ENCODE results near the gene ZNF680. TPM values are rescaled to one million over a fixed set of nuclear protein-coding genes. Genes with fewer than 3 reads are reported as not detected.

ZNF680 gene
- total RNA-seq, 2 donors from 2014 or later, result 14.8 to 23.7 TPM

- Histone ChIP-seq H3K27me3 (no peaks in the 10 kb centered on the region), H3K36me3 (replicated peaks in 1 of 2; ENCODE audit: insufficient read depth in 1 of 2, low read depth in 2 of 2) (no peaks in the 10 kb centered on the region), H3K9me3 (no peaks in the 10 kb centered on the region), H3K4me1 (no peaks in the 10 kb centered on the region), H3K4me3 (no peak overlapping the region), H3K27ac (no peak overlapping the region)
- no peak for TF ChIP-seq POLR2A (IDR thresholded peaks at IDR 0.05)
- TF ChIP-seq, protein P1, sequence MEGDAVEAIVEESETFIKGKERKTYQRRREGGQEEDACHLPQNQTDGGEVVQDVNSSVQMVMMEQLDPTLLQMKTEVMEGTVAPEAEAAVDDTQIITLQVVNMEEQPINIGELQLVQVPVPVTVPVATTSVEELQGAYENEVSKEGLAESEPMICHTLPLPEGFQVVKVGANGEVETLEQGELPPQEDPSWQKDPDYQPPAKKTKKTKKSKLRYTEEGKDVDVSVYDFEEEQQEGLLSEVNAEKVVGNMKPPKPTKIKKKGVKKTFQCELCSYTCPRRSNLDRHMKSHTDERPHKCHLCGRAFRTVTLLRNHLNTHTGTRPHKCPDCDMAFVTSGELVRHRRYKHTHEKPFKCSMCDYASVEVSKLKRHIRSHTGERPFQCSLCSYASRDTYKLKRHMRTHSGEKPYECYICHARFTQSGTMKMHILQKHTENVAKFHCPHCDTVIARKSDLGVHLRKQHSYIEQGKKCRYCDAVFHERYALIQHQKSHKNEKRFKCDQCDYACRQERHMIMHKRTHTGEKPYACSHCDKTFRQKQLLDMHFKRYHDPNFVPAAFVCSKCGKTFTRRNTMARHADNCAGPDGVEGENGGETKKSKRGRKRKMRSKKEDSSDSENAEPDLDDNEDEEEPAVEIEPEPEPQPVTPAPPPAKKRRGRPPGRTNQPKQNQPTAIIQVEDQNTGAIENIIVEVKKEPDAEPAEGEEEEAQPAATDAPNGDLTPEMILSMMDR (IDR thresholded peaks at IDR 0.05), result no peak
- ATAC-seq (no peak), DNase-seq (no peak)
- WGBS, 2 donors, result 87 to 88% methylated on average over 5 to 6 of the region's 6 CpGs
- intact Hi-C loops (cut with DNase I), result no loop called here
Observed at GRCh38 chr7:64551375-64552142, 11.3 kb downstream of the ZNF680 start.

GRCh38 chr7:64544010-64544409 lies 18.9 kb downstream of the ZNF680 start:
- no peak for ATAC-seq
- no peak for DNase-seq
- H3K36me3 ChIP-seq (replicated peaks in 1 of 2; ENCODE audit: insufficient read depth in 1 of 2, low read depth in 2 of 2), result no peaks in the 10 kb centered on the region
- no peak overlapping the region for H3K4me3 ChIP-seq
- no peaks in the 10 kb centered on the region for H3K9me3 ChIP-seq
- 72 to 79% methylated on average over 2 of the region's 2 CpGs for WGBS, 2 donors
- no peak overlapping the region for H3K27ac ChIP-seq
- H3K27me3 ChIP-seq, result no peaks in the 10 kb centered on the region
- TF ChIP-seq POLR2A (IDR thresholded peaks at IDR 0.05), result no peak
- TF ChIP-seq, protein P1 (IDR thresholded peaks at IDR 0.05), result no peak
- intact Hi-C loops (cut with DNase I), result no loop called here
- peaks cover 3% of the 10 kb centered on the region for H3K4me1 ChIP-seq

- TF ChIP-seq, protein P1 (IDR thresholded peaks at IDR 0.05), result no peak
- TF ChIP-seq POLR2A (IDR thresholded peaks at IDR 0.05), result no peak
- H3K4me3 ChIP-seq, result no peak overlapping the region
- peak in 1 of 4 donors; percentile 8 for DNase-seq
- H3K27me3 ChIP-seq, result no peaks in the 10 kb centered on the region
- no peaks in the 10 kb centered on the region for H3K9me3 ChIP-seq
- H3K27ac ChIP-seq, result no peak overlapping the region
- intact Hi-C loops (cut with DNase I), result no loop called here
- no peak for ATAC-seq
- WGBS, 2 donors, result 91% methylated on average over 5 of the region's 5 CpGs
- H3K4me1 ChIP-seq, result peaks cover 3% of the 10 kb centered on the region
- H3K36me3 ChIP-seq (replicated peaks in 1 of 2; ENCODE audit: insufficient read depth in 1 of 2, low read depth in 2 of 2), result no peaks in the 10 kb centered on the region
Observed at GRCh38 chr7:64541438-64542359, 21.2 kb downstream of the ZNF680 start.

DNA sequence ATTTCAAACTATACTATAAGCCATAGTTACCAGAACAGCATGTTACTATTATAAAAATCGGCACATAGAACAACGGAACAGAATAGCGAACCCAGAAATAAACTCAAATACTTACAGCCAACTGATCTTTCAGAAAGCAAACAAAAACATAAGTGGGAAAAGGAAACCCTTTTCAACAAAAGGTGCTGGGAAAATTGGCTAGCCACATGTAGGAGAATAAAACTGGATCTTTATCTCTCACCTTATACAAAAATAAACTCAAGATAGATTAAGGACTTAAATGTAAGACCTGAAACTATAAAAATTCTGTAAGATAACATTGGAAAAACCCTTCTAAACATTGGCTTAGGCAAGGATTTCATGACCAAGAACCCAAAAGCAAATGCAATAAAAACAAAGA lies 29.1 kb downstream of the ZNF680 start:
- intact Hi-C loops (cut with DNase I), result no loop called here
- no peak for DNase-seq
- Histone ChIP-seq H3K27ac (no peak overlapping the region), H3K27me3 (no peaks in the 10 kb centered on the region), H3K36me3 (replicated peaks in 1 of 2; ENCODE audit: insufficient read depth in 1 of 2, low read depth in 2 of 2) (peaks cover 0 to 9% of the 10 kb centered on the region in 2 donors), H3K4me1 (no peaks in the 10 kb centered on the region), H3K4me3 (no peak overlapping the region), H3K9me3 (peaks cover 0 to 11% (median 0%) of the 10 kb centered on the region in 3 donors)
- no peak for TF ChIP-seq POLR2A (IDR thresholded peaks at IDR 0.05)
- TF ChIP-seq, protein P1 (IDR thresholded peaks at IDR 0.05), result no peak
- WGBS, 2 donors, result 93 to 95% methylated on average over 3 of the region's 3 CpGs
- no peak for ATAC-seq

All from body of pancreas (tissue), 4 donors.